HG02981 (cell line): ENCODE measurements around the gene PDE6H.
A peak's percentile ranks its signal among the peaks of the same experiment; 100 is the strongest.

Experiments used
- ATAC-seq: cut with Tn5 transposase; IDR thresholded peaks from one replicate; pipeline ENCODE4 v1.9.1; 2021; ENCODE audit warnings: mild to moderate bottlenecking, moderate library complexity; ENCODE audit not compliant: unreplicated experiment

PDE6H gene

GRCh38 chr12:14972816-14973215, at the start of gene PDE6H:
TSS of gene PDE6H (plus strand) at chr12:14973042. CDS start at chr12:14978013, 4,971 bp downstream.
- ATAC-seq: no peak

GRCh38 chr12:14923944-14924343, 48.9 kb upstream of the PDE6H start:
- ATAC-seq: no peak

GRCh38 chr12:14924541-14924940, 48.3 kb upstream of the PDE6H start:
- ATAC-seq: no peak

GRCh38 chr12:14927267-14927666, 45.6 kb upstream of the PDE6H start:
- no peak for ATAC-seq

GRCh38 chr12:14928931-14929330, 43.9 kb upstream of the PDE6H start:
- ATAC-seq: no peak

- no peak for ATAC-seq
Observed at GRCh38 chr12:14930299-14930698, 42.5 kb upstream of the PDE6H start.

GRCh38 chr12:14931359-14931758, 41.5 kb upstream of the PDE6H start:
- no peak for ATAC-seq

- no peak for ATAC-seq
Observed at GRCh38 chr12:14931791-14932560, 40.9 kb upstream of the PDE6H start.

- no peak for ATAC-seq
Observed at GRCh38 chr12:14934511-14934910, 38.3 kb upstream of the PDE6H start.

- ATAC-seq: no peak
Observed at GRCh38 chr12:14935031-14935430, 37.8 kb upstream of the PDE6H start.

- ATAC-seq: no peak
Observed at GRCh38 chr12:14936224-14936861, 36.5 kb upstream of the PDE6H start.

- ATAC-seq: no peak
Observed at GRCh38 chr12:14937014-14937413, 35.8 kb upstream of the PDE6H start.

GRCh38 chr12:14937689-14938088, 35.2 kb upstream of the PDE6H start:
- ATAC-seq: no peak

- ATAC-seq: no peak
Observed at GRCh38 chr12:14938301-14938700, 34.5 kb upstream of the PDE6H start, which contains the start of gene ERP27. TSS of gene ERP27 (minus strand) at chr12:14938537. CDS start at chr12:14938508, 29 bp downstream.

GRCh38 chr12:14941369-14941768, 31.5 kb upstream of the PDE6H start:
- ATAC-seq: no peak

GRCh38 chr12:14942196-14942931, 30.5 kb upstream of the PDE6H start:
- ATAC-seq: no peak

GRCh38 chr12:14946162-14946561, 26.7 kb upstream of the PDE6H start:
- no peak for ATAC-seq

GRCh38 chr12:14946861-14947260, 26.0 kb upstream of the PDE6H start:
- ATAC-seq: no peak

- peak; percentile 91 for ATAC-seq
Observed at GRCh38 chr12:14948672-14949071, 24.2 kb upstream of the PDE6H start.

- ATAC-seq: no peak
Observed at GRCh38 chr12:14949631-14950030, 23.2 kb upstream of the PDE6H start.

- no peak for ATAC-seq
Observed at GRCh38 chr12:14950421-14950820, 22.4 kb upstream of the PDE6H start.
